Activated naive CD8-positive, alpha-beta T cell treated with anti-CD3 and anti-CD28 coated beads, Interleukin-2, amount 10 ng/mL, durations not matched to agents 7 days and 5 days (primary cell): Measurements from ENCODE around the gene TPRKB. TPM values are rescaled to one million over a fixed set of nuclear protein-coding genes. Genes with fewer than 3 reads are reported as not detected.
"Not testable (repeated sequence)": the region's sequence is repeated elsewhere in the genome, so short reads cannot be mapped to it uniquely, and the experiment has no call there.

Source experiments
- ATAC-seq: fragments of 150-1000 bp; cut with Tn5 transposase; one replicate; pipeline ENCODE4 v1.10.0; 2021; ENCODE audit warnings: low read depth, moderate library complexity
- POLR2A ChIA-PET: fragments of 350-600 bp; sonication (Branson Sonifier 250); formaldehyde crosslinking; loops from one replicate; lab custom pipeline; 2021; ENCODE audit warnings: antibody characterized with exemption; lab: Charles Lee
- DNase-seq: peaks from one replicate; pipeline ENCODE4 v3.0.0; 2021
- H3K27ac Mint-ChIP-seq: one replicate; pipeline ENCODE4 v1.8.0; 2022; ENCODE audit warnings: mild to moderate bottlenecking, mixed read lengths
- H3K27me3 Mint-ChIP-seq: one replicate; pipeline ENCODE4 v1.8.0; 2022; ENCODE audit warnings: mild to moderate bottlenecking, moderate library complexity, mixed read lengths
- H3K36me3 Mint-ChIP-seq: one replicate; pipeline ENCODE4 v1.8.0; 2021; ENCODE audit warnings: mild to moderate bottlenecking, mixed read lengths
- H3K4me1 Mint-ChIP-seq: one replicate; pipeline ENCODE4 v1.8.0; 2021; ENCODE audit warnings: mixed read lengths
- H3K4me3 Mint-ChIP-seq: one replicate; pipeline ENCODE4 v1.8.0; 2022; ENCODE audit warnings: mild to moderate bottlenecking, moderate library complexity, mixed read lengths
- H3K9me3 Mint-ChIP-seq: one replicate; pipeline ENCODE4 v1.8.0; 2021; ENCODE audit warnings: mixed read lengths
- total RNA-seq, 2 experiments: library from RNA; stranded (reverse); gene quantifications; one replicate each; pipeline ENCODE4 v1.2.3, GENCODE V29; 2021

The TPRKB gene
- total RNA-seq, 2 experiments from 2014 or later = 36.1 to 37.5 TPM

DNA sequence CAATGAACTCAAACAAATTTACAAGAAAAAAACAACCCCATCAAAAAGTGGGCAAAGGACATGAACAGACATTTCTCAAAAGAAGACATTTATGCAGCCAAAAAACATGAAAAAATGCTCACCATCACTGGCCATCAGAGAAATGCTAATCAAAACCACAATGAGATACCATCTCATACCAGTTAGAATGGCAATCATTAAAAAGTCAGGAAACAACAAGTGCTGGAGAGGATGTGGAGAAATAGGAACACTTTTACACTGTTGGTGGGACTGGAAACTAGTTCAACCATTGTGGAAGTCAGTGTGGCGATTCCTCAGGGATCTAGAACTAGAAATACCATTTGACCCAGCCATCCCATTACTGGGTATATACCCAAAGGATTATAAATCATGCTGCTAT is 10.5 kb downstream of the TPRKB start:
- peaks cover 14% of the 10 kb centered on the region for H3K36me3 Mint-ChIP-seq
- H3K9me3 Mint-ChIP-seq, DNase-seq, H3K4me1 Mint-ChIP-seq, POLR2A ChIA-PET, H3K27ac Mint-ChIP-seq, ATAC-seq, H3K27me3 Mint-ChIP-seq, H3K4me3 Mint-ChIP-seq: not testable (repeated sequence)

DNA sequence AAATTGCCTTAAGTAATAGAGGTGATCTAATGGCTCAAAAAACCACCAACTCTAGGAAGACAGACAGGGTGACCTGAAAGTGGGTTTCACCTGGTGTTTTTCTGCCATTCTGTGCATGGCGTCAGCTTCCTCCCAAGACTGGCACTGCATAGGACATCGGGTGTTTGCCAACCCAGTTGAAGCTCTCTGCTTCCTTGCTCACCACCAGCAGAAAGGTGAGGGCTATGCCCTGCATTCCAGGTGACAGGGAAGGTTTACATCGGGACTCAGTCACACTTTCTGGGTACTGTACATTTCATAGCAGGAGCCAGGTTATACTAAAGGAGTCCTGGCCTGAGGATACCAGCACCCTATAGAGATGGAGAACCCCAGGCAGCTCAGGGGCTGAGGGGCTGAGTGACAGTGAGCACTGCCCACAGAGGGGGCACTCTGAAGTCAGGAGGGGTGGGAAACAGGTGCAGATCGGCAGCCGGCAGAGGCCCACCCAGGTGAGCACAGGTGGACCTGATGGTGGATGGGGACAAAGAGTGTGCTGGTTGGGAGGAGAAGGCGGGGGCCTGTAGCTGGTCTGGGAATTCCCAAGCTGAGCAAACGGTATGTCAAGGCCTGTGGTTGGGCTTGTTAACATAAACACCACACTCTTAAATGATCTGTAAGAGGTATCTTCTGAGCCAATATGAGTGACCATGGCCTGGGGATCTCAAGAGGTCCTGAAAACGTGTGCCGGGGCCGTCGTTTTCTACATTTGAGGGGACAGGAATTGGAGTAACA is 18.1 kb downstream of the TPRKB start:
- peaks cover 6% of the 10 kb centered on the region for H3K9me3 Mint-ChIP-seq
- H3K36me3 Mint-ChIP-seq = no peaks in the 10 kb centered on the region
- no peak for ATAC-seq
- peaks cover 3% of the 10 kb centered on the region for H3K4me1 Mint-ChIP-seq
- H3K27me3 Mint-ChIP-seq = peaks cover 3% of the 10 kb centered on the region
- POLR2A ChIA-PET = no interaction called here
- no peak overlapping the region for H3K4me3 Mint-ChIP-seq
- H3K27ac Mint-ChIP-seq = no peak overlapping the region
- DNase-seq = no peak

DNA sequence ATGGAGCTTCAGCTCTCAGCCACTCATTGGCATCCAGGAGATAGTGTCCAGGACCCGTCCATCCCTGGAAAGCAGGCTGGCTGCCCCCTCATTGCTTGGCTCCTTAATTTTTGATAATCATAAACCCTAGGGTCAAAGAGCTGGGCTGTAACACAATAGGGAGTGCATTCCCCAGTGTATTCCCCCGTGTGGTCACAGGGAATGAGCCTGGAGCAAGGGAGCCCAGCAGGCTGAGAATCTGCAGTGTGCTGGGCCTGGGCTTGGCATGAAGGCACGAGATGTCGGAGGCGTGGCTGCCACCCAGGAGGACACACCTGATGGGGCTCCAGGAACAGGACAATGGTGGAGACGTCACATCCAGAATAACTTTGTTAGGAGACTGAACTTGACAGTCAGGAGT is 18.7 kb downstream of the TPRKB start:
- Mint-ChIP-seq H3K27ac (no peak overlapping the region), H3K27me3 (peaks cover 4% of the 10 kb centered on the region), H3K9me3 (peaks cover 9% of the 10 kb centered on the region), H3K4me1 (peaks cover 3% of the 10 kb centered on the region), H3K36me3 (no peaks in the 10 kb centered on the region), H3K4me3 (no peak overlapping the region)
- POLR2A ChIA-PET = no interaction called here
- ATAC-seq (no peak), DNase-seq (no peak)

DNA sequence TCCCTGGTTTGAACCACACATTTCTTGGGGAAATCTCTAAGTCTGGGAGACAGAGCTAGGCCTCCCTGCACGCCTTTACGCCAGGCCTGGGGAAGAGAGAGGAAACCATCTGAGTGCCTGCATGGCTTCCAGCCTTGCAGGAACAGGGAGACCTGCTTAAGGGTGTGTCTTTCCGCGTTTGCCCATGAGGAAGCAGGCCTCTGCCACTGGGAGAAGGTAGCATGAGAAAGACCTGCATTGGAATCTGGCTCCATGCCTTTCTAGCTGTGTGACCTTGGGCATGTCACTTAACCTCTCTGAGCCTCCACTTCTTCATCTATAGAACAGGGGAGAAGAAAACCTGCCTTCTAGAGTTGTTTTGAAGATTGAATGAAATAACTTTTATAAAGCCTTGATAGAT is 19.4 kb downstream of the TPRKB start:
- not testable (repeated sequence) for H3K9me3 Mint-ChIP-seq, H3K4me1 Mint-ChIP-seq, DNase-seq, H3K36me3 Mint-ChIP-seq, H3K27ac Mint-ChIP-seq, H3K27me3 Mint-ChIP-seq, H3K4me3 Mint-ChIP-seq, ATAC-seq
- POLR2A ChIA-PET = interaction anchor here (0.6 kb wide), 1 partner anchor 462 kb away, joined by 3 read pairs; no protein-coding TSS in a partner anchor

DNA sequence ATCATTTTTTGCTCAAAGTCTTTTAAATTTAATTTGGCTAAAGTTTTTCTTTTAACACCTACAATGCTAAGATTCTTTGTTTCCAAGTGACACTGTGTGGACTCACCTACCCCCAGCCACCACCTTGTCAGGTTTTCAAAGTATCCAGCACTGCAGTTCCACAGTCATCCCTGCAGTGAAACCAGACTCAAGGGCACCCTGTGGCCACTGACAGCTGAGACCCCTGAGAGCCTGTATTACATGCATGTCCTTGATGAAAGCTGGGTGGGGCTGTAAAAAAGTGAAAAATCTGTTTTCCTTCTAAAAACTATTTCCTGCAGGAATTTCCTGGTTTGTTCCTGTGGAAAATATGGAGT is 19.9 kb downstream of the TPRKB start:
- no peak for ATAC-seq
- Mint-ChIP-seq H3K9me3 (peaks cover 9% of the 10 kb centered on the region), H3K4me3 (no peak overlapping the region), H3K36me3 (no peaks in the 10 kb centered on the region), H3K4me1 (peaks cover 3% of the 10 kb centered on the region), H3K27me3 (peaks cover 4% of the 10 kb centered on the region), H3K27ac (no peak overlapping the region)
- DNase-seq = no peak
- POLR2A ChIA-PET = no interaction called here

DNA sequence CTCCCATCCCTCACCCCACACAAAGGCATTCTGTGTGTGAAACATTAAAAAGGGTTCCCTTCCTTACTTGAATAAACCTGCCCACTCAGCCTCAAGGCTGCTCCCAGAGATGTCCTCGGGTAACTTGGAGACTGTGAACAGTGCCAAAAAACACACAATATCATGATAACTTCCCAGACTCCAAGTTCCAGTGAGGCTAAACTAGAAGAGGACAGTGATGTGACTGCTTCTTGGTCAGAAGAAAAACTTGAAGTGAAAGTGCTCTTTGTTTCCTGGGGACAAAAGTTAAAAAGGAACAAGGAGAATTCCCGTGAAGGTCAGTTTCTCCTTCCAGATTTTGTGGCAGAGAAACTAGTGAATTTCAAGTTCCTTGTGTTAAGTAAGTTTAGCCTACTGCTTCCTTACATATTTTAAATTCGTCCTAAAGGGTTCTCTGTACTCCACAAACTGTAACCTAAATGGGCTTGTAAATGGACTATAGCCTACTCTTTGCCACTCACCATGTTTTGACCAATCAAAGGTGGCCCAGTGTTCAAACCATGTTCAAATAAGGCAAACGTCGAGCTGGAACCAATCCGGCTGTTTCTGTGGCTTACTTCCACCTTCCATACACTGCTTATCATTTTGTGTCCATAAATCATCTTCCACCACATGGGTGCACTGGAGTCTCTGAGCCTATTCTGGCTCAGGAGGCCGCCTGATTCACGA is 20.4 kb downstream of the TPRKB start:
- Mint-ChIP-seq H3K36me3 (no peaks in the 10 kb centered on the region), H3K4me1 (peaks cover 3% of the 10 kb centered on the region), H3K27me3 (peaks cover 4% of the 10 kb centered on the region), H3K4me3 (no peak overlapping the region), H3K27ac (no peak overlapping the region), H3K9me3 (peaks cover 9% of the 10 kb centered on the region)
- no peak for DNase-seq
- no peak for ATAC-seq
- POLR2A ChIA-PET = no interaction called here

DNA sequence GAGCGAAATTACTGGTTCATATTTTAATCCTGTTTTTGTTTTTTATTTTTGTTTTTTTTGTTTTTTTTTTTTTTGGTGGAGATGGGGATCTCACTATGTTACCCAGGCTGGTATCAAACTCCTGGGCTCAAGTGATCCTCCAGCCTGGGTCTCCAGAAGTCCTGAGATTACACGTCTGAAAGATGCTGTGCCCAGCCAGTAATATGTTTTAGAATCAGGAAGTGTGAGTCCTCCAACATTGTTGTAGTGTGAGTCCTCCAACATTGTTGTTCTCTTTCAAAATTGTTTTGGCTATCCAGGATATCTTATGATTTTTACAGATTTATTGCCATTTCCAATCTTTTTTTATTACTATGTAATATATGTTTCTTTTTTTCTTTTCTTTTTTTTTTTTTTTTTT is 23.1 kb downstream of the TPRKB start:
- Mint-ChIP-seq H3K4me3 (no peak overlapping the region), H3K4me1 (peaks cover 3% of the 10 kb centered on the region), H3K9me3 (peaks cover 11% of the 10 kb centered on the region)

DNA sequence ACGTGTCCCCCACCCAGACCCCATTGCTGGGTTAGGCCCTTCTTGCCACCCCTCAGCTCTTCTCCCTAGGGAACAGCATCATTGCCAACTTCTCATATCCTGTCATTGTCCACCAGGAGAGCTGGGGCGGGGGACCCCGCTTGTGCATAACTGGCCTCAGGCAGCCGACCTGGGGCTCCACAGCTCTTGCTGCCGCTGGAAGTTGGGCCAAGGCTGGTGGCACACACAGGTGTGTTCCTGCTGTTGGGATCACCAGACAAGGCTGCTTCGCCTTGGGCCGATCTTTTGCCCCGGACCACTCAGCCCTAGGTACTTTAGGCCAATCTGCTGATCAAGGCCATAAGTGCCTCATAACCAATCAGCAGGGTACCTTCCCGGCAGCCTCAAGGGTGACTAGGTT is 28.6 kb downstream of the TPRKB start:
- Mint-ChIP-seq H3K4me1 (peaks cover 5% of the 10 kb centered on the region), H3K27ac (no peak overlapping the region), H3K27me3 (peaks cover 8% of the 10 kb centered on the region), H3K4me3 (no peak overlapping the region), H3K9me3 (peaks cover 3% of the 10 kb centered on the region), H3K36me3 (no peaks in the 10 kb centered on the region)
- ATAC-seq = no peak
- POLR2A ChIA-PET = no interaction called here
- no peak for DNase-seq

More for the DNA sequence above, 23.1 kb downstream of the TPRKB start:
- DNase-seq = no peak
- H3K27ac Mint-ChIP-seq = no peak overlapping the region
- H3K36me3 Mint-ChIP-seq = no peaks in the 10 kb centered on the region
- POLR2A ChIA-PET = no interaction called here
- ATAC-seq = no peak
- peaks cover 4% of the 10 kb centered on the region for H3K27me3 Mint-ChIP-seq

DNA sequence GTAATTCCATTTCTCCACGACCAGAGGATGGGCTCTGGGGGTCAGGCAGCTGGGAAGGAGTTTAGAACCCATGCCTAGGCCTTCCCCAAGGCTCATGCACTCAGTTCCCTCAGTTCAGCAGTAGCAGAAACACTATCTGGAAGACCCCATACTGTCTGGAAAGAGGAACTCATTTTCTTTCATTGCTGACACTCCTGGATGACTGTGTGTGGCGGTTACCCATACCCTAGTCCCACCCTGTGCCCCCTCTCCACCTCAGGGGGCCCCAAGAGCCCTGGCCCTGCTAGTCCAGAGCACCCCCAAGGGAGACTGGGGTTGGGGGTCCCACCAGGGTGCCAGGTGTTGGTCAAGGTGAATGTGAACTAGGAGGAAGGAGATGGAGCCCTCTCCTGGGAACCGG is 29.5 kb downstream of the TPRKB start:
- Mint-ChIP-seq H3K4me1 (peaks cover 5% of the 10 kb centered on the region), H3K36me3 (no peaks in the 10 kb centered on the region), H3K4me3 (no peak overlapping the region), H3K27me3 (peaks cover 8% of the 10 kb centered on the region), H3K27ac (no peak overlapping the region), H3K9me3 (peaks cover 2% of the 10 kb centered on the region)
- DNase-seq = no peak
- no peak for ATAC-seq
- POLR2A ChIA-PET = no interaction called here

DNA sequence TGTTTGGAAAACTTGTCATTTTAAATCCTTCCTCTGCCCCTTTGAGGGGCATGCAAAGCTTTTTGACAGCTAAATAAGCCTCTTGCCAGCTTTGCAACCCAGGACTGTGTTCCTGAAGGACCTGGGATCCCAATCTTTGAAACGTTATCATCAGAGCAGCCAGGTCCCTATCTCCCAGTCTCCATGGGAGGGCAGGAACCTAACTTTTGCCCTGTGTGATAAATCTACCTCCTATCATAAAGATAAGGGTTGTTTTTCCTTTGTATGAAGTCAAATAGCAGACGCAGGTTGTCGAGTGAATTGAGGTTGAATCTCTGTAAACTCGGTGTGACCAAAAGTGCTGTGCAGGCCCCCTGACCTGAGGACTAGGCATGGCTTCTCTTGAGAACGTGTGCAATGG is 30.1 kb downstream of the TPRKB start:
- Mint-ChIP-seq H3K4me1 (peaks cover 5% of the 10 kb centered on the region), H3K4me3 (no peak overlapping the region), H3K36me3 (no peaks in the 10 kb centered on the region), H3K9me3 (peaks cover 2% of the 10 kb centered on the region), H3K27ac (no peak overlapping the region), H3K27me3 (peaks cover 8% of the 10 kb centered on the region)
- DNase-seq (no peak), ATAC-seq (no peak)
- POLR2A ChIA-PET = no interaction called here

DNA sequence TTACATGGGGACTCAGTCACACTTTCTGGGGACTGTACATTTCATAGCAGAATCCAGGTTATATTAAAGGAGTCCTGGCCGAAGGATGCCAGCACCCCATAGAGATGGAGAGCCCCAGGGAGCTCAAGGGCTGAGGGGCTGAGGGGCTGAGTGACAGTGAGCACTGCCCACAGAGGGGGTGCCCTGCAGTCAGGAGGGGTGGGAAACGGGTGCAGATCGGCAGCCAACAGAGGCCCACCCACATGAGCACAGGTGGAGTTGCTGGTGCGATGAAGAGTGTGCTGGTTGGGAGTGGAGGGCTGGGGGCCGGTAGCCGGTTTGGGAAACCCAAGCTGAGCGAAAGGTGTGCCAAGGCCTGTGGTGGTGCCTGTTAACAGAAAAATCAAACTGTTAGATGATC is 32.1 kb downstream of the TPRKB start:
- Mint-ChIP-seq H3K4me3 (no peak overlapping the region), H3K27me3 (peaks cover 10% of the 10 kb centered on the region), H3K36me3 (no peaks in the 10 kb centered on the region), H3K27ac (no peak overlapping the region), H3K4me1 (peaks cover 10% of the 10 kb centered on the region), H3K9me3 (no peaks in the 10 kb centered on the region)
- POLR2A ChIA-PET = no interaction called here
- DNase-seq (no peak), ATAC-seq (no peak)

DNA sequence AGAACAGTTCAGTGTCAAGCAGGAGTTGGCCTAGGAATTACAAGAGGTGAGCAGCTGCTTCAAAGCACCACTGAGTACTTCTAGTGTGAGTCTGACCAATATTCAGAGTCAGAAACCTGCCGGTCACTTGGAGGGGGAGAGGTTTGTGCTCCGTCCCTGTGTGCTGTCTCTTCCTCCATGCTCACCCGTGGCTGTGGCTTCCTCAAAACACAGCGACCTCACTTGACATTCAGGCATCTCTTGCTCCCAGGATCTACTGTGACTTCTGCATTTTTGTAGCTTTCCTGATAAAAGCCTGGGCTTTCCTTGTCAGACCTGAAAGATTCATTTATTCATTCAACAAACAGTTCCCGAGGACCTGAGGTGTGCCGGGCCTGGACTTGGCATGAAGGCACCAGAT is 32.9 kb downstream of the TPRKB start:
- peaks cover 10% of the 10 kb centered on the region for H3K4me1 Mint-ChIP-seq
- H3K36me3 Mint-ChIP-seq = no peaks in the 10 kb centered on the region
- POLR2A ChIA-PET = no interaction called here
- H3K9me3 Mint-ChIP-seq = peaks cover under 1% of the 10 kb centered on the region
- no peak overlapping the region for H3K4me3 Mint-ChIP-seq
- no peak overlapping the region for H3K27ac Mint-ChIP-seq
- peaks cover 10% of the 10 kb centered on the region for H3K27me3 Mint-ChIP-seq
- DNase-seq (no peak), ATAC-seq (no peak)

DNA sequence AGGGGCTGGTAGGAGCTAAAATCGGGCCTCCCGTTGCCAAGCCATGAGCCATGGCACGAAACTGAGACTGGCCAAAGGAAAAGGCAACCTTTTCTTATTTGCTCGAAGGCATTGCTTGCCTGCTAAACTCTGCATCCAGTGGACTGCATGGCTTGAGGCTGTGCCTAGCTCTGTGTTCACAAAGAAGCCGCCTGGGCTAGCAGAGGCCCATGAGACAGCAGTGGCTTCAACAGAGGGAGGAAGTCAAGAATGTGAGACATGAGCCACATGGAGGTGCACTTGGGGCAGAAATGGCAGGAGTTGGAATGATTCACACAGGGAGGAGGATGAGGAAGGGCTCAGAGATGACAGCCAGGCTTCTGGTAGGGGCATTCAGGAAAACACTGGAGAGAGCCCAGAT is 33.5 kb downstream of the TPRKB start:
- no peak overlapping the region for H3K4me3 Mint-ChIP-seq
- no peaks in the 10 kb centered on the region for H3K36me3 Mint-ChIP-seq
- H3K27me3 Mint-ChIP-seq = peaks cover 10% of the 10 kb centered on the region
- H3K27ac Mint-ChIP-seq = no peak overlapping the region
- H3K4me1 Mint-ChIP-seq = peaks cover 10% of the 10 kb centered on the region
- DNase-seq (no peak), ATAC-seq (no peak)
- POLR2A ChIA-PET = no interaction called here
- H3K9me3 Mint-ChIP-seq = peaks cover 6% of the 10 kb centered on the region

DNA sequence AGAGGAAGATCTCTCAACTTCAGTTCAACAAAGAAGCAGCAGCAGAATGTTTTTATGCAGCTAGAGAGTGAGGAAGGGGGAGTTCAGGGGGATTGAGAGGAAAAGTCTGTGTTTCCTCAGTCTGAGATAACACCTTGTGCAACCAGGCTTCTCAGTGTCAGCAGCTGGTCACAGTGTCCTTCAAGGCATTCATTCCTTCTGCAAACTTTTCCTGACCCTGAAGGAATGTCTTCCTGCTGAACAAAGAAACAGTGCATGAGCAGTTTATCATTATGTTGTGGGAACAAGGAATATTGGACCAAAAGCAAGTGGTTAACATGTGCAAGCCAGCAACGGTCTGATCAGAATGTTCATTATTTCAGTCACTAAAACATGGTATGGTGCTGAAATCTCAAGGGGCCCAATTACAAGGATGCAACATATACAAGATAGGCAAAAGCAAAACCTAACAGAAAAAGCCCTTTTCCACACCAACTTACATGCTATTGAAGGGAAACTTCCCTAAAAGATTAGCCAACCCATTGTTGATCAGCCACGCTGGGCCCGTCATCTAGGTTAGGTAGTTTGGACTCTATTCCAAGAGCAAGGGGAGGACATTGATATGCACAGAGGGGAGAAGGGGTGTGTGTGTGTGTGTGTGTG is 34.2 kb downstream of the TPRKB start:
- DNase-seq, H3K36me3 Mint-ChIP-seq, H3K4me3 Mint-ChIP-seq, H3K27ac Mint-ChIP-seq, POLR2A ChIA-PET, H3K9me3 Mint-ChIP-seq, ATAC-seq: not testable (repeated sequence)
- peaks cover 10% of the 10 kb centered on the region for H3K27me3 Mint-ChIP-seq
- H3K4me1 Mint-ChIP-seq = peaks cover 10% of the 10 kb centered on the region
